ENCODE data around the gene CDK8.
"Not testable (repeated sequence)": the region's sequence is repeated elsewhere in the genome, so short reads cannot be mapped to it uniquely, and the experiment has no call there.

Gene CDK8

GRCh38 chr13:26266311-26266710 is 12.4 kb downstream of the CDK8 start:
- peaks cover 5% of the 10 kb centered on the region for H3K9me3 Mint-ChIP-seq
- no peaks in the 10 kb centered on the region for H3K27me3 Mint-ChIP-seq
- no peak overlapping the region for H3K27ac Mint-ChIP-seq
- no peak for DNase-seq
- peaks cover 53% of the 10 kb centered on the region for H3K4me1 Mint-ChIP-seq (ENCODE audit: low read depth)
- H3K4me3 Mint-ChIP-seq = no peak overlapping the region
- peaks cover 3% of the 10 kb centered on the region for H3K36me3 Mint-ChIP-seq (ENCODE audit: low read depth)

DNA sequence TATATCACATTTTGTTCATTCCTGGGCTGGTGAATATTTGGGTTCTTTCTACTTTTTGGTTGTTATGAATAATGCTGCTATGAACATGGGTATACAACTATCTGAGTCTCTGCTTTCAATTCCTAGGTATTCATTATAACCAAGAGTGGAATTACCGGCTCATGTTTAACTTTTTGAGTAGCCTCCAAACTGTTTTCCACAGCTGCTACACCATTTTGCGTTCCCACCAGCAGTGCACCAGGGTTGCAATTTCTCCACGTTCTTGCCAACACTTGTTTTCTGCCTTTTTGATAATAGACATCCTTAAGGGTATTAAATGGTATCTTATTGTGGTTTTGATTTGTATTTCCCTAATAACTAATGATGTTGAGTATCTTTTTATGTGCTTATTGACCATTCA is 16.8 kb downstream of the CDK8 start:
- H3K4me3 Mint-ChIP-seq = no peak overlapping the region
- peaks cover 44% of the 10 kb centered on the region for H3K4me1 Mint-ChIP-seq (ENCODE audit: low read depth)
- H3K27ac Mint-ChIP-seq = no peak overlapping the region
- H3K27me3 Mint-ChIP-seq = no peaks in the 10 kb centered on the region
- DNase-seq = no peak
- H3K36me3 Mint-ChIP-seq (ENCODE audit: low read depth) = no peaks in the 10 kb centered on the region
- no peaks in the 10 kb centered on the region for H3K9me3 Mint-ChIP-seq

- Mint-ChIP-seq H3K4me3 (no peak overlapping the region), H3K27me3 (no peaks in the 10 kb centered on the region), H3K4me1 (ENCODE audit: low read depth) (peaks cover 32% of the 10 kb centered on the region), H3K9me3 (no peaks in the 10 kb centered on the region), H3K36me3 (ENCODE audit: low read depth) (peaks cover 3% of the 10 kb centered on the region), H3K27ac (no peak overlapping the region)
- DNase-seq = no peak
These were observed 18.7 kb downstream of the CDK8 start for GRCh38 chr13:26272621-26273020.

DNA sequence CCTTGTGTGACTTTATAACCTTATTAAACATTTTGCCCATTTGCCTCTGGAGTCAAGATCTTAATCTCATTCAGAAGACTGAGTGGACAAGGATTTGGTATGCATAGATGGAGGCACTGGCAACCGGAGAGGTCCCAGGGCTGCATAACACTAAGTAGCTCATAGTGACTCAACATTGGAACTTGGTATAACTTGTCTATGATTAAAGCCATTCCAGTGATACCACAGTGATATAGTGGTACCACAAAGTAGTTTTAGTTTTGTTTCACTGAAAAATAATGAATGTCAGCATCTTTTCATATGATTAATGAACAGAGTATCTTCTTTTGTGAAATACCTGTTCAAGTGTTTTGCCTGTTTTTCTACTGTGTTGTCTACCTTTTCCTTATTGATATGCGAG is 26.4 kb downstream of the CDK8 start:
- no peak overlapping the region for H3K27ac Mint-ChIP-seq
- DNase-seq = no peak
- H3K4me3 Mint-ChIP-seq = no peak overlapping the region
- H3K4me1 Mint-ChIP-seq (ENCODE audit: low read depth) = peaks cover 19% of the 10 kb centered on the region
- peaks cover 6% of the 10 kb centered on the region for H3K9me3 Mint-ChIP-seq
- H3K27me3 Mint-ChIP-seq = no peaks in the 10 kb centered on the region
- peaks cover 30% of the 10 kb centered on the region for H3K36me3 Mint-ChIP-seq (ENCODE audit: low read depth)

DNA sequence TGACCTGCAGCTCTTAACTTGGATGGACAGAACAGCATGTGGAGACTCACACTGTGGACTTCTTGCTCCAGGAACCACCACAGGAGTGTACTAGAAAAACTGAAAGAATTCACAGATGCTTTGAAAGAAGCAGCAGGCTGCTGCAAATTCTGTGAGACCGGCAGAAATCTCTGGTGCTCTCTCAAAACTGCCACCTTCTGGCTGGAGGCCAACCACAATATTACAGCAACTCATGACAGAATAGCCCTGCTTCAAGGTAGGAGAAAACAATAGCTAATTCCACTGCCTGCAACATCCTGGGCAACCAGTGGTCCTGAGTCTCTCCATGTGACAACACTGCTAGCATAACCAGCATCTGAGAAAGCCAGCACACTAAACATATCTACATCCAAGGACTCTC is 26.9 kb downstream of the CDK8 start:
- peaks cover 6% of the 10 kb centered on the region for H3K9me3 Mint-ChIP-seq
- no peak overlapping the region for H3K27ac Mint-ChIP-seq
- H3K4me1 Mint-ChIP-seq (ENCODE audit: low read depth) = peaks cover 19% of the 10 kb centered on the region
- DNase-seq = no peak
- no peaks in the 10 kb centered on the region for H3K27me3 Mint-ChIP-seq
- H3K4me3 Mint-ChIP-seq = no peak overlapping the region
- H3K36me3 Mint-ChIP-seq (ENCODE audit: low read depth) = peaks cover 30% of the 10 kb centered on the region

- H3K27ac Mint-ChIP-seq; H3K4me1 Mint-ChIP-seq (ENCODE audit: low read depth); H3K27me3 Mint-ChIP-seq; DNase-seq; H3K4me3 Mint-ChIP-seq; H3K9me3 Mint-ChIP-seq: not testable (repeated sequence)
- peaks cover 19% of the 10 kb centered on the region for H3K36me3 Mint-ChIP-seq (ENCODE audit: low read depth)
These were observed 32.0 kb downstream of the CDK8 start for GRCh38 chr13:26285911-26286310.

DNA sequence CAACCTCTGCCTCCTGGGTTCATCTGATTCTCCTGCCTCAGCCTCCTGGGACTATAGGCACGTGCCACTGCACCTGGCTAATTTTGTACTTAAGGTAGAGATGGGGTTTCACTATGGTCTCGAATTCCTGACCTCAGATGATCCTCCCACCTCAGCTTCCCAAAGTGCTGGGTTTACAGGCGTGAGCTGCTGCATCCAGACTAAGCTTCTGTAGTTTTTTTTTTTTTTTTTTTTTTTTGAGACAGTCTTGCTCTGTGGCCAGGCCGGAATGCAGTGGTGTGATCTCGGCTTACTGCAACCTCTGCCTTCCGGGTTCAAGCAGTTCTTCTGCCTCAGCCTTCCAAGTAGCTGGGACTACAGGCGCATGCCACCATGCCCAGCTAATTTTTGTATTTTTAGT is 34.9 kb downstream of the CDK8 start:
- not testable (repeated sequence) for H3K27me3 Mint-ChIP-seq; H3K9me3 Mint-ChIP-seq; DNase-seq; H3K27ac Mint-ChIP-seq; H3K36me3 Mint-ChIP-seq (ENCODE audit: low read depth); H3K4me3 Mint-ChIP-seq
- H3K4me1 Mint-ChIP-seq (ENCODE audit: low read depth) = peaks cover 14% of the 10 kb centered on the region

- Mint-ChIP-seq H3K27me3 (no peaks in the 10 kb centered on the region), H3K27ac (no peak overlapping the region), H3K4me1 (ENCODE audit: low read depth) (peaks cover 49% of the 10 kb centered on the region), H3K36me3 (ENCODE audit: low read depth) (peaks cover 11% of the 10 kb centered on the region), H3K4me3 (no peak overlapping the region), H3K9me3 (no peaks in the 10 kb centered on the region)
- no peak for DNase-seq
These were observed 41.9 kb downstream of the CDK8 start for GRCh38 chr13:26295812-26296211.

GRCh38 chr13:26299168-26299750 is 45.3 kb downstream of the CDK8 start:
- DNase-seq = no peak
- Mint-ChIP-seq H3K36me3 (ENCODE audit: low read depth) (peaks cover 14% of the 10 kb centered on the region), H3K4me1 (ENCODE audit: low read depth) (peaks cover 64% of the 10 kb centered on the region), H3K27ac (no peak overlapping the region), H3K27me3 (no peaks in the 10 kb centered on the region), H3K9me3 (no peaks in the 10 kb centered on the region), H3K4me3 (no peak overlapping the region)

DNA sequence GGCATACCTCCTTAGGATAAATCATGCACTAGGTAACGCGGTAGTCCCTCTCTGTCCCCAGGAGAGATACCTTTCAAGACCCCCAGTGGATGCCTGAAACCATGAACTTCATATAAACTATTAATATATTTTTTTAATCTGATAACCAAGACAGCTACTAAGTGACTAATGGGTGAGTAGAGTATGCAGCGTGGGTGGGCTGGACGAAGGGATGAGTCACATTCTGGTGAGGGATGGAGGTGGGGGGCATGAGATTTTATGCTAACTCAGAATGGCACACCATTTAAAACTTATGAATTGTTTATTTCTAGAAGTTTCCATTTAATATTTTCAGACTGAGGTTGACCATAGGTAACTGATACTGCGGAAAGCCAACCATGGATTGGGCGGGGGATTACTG is 46.2 kb downstream of the CDK8 start:
- peaks cover 12% of the 10 kb centered on the region for H3K36me3 Mint-ChIP-seq (ENCODE audit: low read depth)
- H3K4me3 Mint-ChIP-seq = no peak overlapping the region
- no peaks in the 10 kb centered on the region for H3K9me3 Mint-ChIP-seq
- peaks cover 62% of the 10 kb centered on the region for H3K4me1 Mint-ChIP-seq (ENCODE audit: low read depth)
- H3K27ac Mint-ChIP-seq = no peak overlapping the region
- DNase-seq = no peak
- no peaks in the 10 kb centered on the region for H3K27me3 Mint-ChIP-seq

GRCh38 chr13:26305676-26306075 is 51.7 kb downstream of the CDK8 start:
- H3K4me1 Mint-ChIP-seq (ENCODE audit: low read depth) = peaks cover 54% of the 10 kb centered on the region
- H3K27ac Mint-ChIP-seq = no peak overlapping the region
- no peaks in the 10 kb centered on the region for H3K27me3 Mint-ChIP-seq
- peaks cover 11% of the 10 kb centered on the region for H3K36me3 Mint-ChIP-seq (ENCODE audit: low read depth)
- DNase-seq = no peak
- H3K9me3 Mint-ChIP-seq = no peaks in the 10 kb centered on the region
- H3K4me3 Mint-ChIP-seq = no peak overlapping the region

- no peak for DNase-seq
- H3K27ac Mint-ChIP-seq = no peak overlapping the region
- H3K9me3 Mint-ChIP-seq = no peaks in the 10 kb centered on the region
- peaks cover 17% of the 10 kb centered on the region for H3K36me3 Mint-ChIP-seq (ENCODE audit: low read depth)
- no peak overlapping the region for H3K4me3 Mint-ChIP-seq
- H3K4me1 Mint-ChIP-seq (ENCODE audit: low read depth) = peaks cover 50% of the 10 kb centered on the region
- H3K27me3 Mint-ChIP-seq = no peaks in the 10 kb centered on the region
These were observed 53.8 kb downstream of the CDK8 start for GRCh38 chr13:26307701-26308100.

DNA sequence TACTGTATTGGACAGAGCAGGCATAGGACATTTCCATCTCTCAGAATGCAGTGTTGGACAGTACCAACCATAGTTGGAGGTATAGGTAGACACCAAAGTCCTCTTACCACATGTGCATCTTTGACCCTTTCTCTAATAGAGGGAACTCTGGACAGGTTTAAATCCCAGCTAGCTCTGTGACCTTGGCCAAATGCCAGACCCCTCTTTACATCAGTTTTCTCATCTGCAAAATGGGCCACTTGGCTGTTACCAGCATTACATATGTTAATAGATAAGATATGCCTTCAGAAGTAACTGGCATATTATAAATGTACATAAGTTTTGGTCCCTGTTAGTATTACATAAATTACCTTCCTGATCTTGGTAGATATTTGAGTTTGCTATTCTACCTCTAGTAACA is 54.3 kb downstream of the CDK8 start:
- peaks cover 55% of the 10 kb centered on the region for H3K4me1 Mint-ChIP-seq (ENCODE audit: low read depth)
- H3K27ac Mint-ChIP-seq = no peak overlapping the region
- H3K27me3 Mint-ChIP-seq = no peaks in the 10 kb centered on the region
- peaks cover 20% of the 10 kb centered on the region for H3K36me3 Mint-ChIP-seq (ENCODE audit: low read depth)
- H3K4me3 Mint-ChIP-seq = no peak overlapping the region
- H3K9me3 Mint-ChIP-seq = no peaks in the 10 kb centered on the region
- DNase-seq = no peak

DNA sequence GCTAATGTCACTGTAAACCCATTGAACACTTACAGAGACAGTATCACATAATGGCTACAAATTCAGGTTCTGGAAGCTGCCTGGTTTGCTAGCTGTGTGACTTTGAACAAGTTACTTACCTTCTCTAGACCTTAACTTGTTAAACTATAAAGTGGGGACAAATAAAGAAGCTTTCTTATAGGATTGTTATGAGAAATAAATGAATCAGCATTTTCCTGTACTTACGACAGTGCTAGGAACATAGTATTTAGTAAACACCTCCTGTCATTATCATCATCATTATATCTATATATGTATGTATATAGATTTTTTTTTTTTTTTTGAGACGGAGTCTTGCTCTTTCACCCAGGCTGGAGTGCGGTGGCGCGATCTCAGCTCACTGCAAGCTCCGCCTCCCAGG is 54.9 kb downstream of the CDK8 start:
- no peaks in the 10 kb centered on the region for H3K9me3 Mint-ChIP-seq

DNA sequence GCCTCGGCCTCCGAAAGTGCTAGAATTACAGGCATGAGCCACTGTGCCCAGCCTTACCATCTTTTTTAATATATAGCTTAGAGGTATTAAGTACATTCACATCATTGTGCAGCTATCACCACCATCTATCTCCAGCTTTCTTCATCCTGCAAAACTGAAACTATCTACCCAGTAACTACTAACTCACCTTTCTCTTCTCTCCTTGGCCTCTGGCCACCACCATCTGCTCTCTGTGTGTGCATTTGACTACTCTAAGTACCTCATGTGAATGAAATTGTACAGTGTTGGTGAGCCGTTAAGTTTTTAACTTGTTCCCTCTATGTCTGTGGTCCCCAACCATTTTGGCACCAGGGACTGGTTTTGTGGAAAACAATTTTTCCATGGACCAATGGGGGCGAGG is 56.1 kb downstream of the CDK8 start:
- Mint-ChIP-seq H3K36me3 (ENCODE audit: low read depth) (peaks cover 17% of the 10 kb centered on the region), H3K4me1 (ENCODE audit: low read depth) (peaks cover 56% of the 10 kb centered on the region), H3K4me3 (no peak overlapping the region), H3K27ac (peak overlapping the region; percentile 17), H3K27me3 (no peaks in the 10 kb centered on the region), H3K9me3 (no peaks in the 10 kb centered on the region)
- no peak for DNase-seq

More for the DNA sequence above, 54.9 kb downstream of the CDK8 start:
- H3K36me3 Mint-ChIP-seq (ENCODE audit: low read depth) = peaks cover 17% of the 10 kb centered on the region
- H3K27me3 Mint-ChIP-seq = no peaks in the 10 kb centered on the region
- no peak overlapping the region for H3K4me3 Mint-ChIP-seq
- peaks cover 55% of the 10 kb centered on the region for H3K4me1 Mint-ChIP-seq (ENCODE audit: low read depth)
- DNase-seq = no peak
- no peak overlapping the region for H3K27ac Mint-ChIP-seq

DNA sequence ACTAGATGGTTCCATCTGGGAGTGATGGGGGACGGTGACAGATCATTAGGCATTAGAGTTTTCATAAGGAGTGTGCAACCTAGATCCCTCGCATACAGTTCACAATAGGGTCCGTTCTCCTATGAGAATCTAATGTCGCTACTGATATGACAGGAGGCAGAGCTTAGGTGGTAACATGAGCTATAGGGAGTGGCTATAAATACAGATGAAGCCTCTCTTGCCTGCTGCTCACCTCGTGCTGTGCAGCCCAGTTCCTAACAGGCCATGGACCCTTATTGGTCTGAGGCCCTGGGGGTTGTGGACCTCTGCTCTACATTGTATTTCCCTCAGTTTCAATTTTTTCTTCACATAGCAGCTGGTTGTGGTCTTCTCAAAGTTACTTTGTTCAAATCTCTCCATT is 56.5 kb downstream of the CDK8 start:
- DNase-seq = no peak
- H3K9me3 Mint-ChIP-seq = no peaks in the 10 kb centered on the region
- no peak overlapping the region for H3K4me3 Mint-ChIP-seq
- peak overlapping the region; percentile 27 for H3K27ac Mint-ChIP-seq
- peaks cover 17% of the 10 kb centered on the region for H3K36me3 Mint-ChIP-seq (ENCODE audit: low read depth)
- H3K27me3 Mint-ChIP-seq = no peaks in the 10 kb centered on the region
- H3K4me1 Mint-ChIP-seq (ENCODE audit: low read depth) = peaks cover 54% of the 10 kb centered on the region

All from activated T-cell treated with anti-CD3 and anti-CD28 coated beads, Interleukin-2, amount 50 U/mL, for 24 hours (primary cell).